OCI-LY1 (cell line): ENCODE measurements around the gene ALOX5.
"Not testable (repeated sequence)": the region's sequence is repeated elsewhere in the genome, so short reads cannot be mapped to it uniquely, and the experiment has no call there.

ENCODE experiments used
- H2AFZ ChIP-seq: fragments of 200-600 bp; sonication (generic), shearing (Covaris generic); 2 replicates; pipeline ENCODE4 v1.6.0; 2014; ENCODE audit warnings: antibody characterized with exemption, mild to moderate bottlenecking, low read length
- H3F3A ChIP-seq: fragments of 200-600 bp; sonication (generic), shearing (Covaris generic); 2 replicates; pipeline ENCODE4 v1.6.0; 2014; ENCODE audit warnings: mild to moderate bottlenecking, antibody characterized with exemption, low read length, moderate library complexity; ENCODE audit not compliant: insufficient read depth
- H3K27ac ChIP-seq: fragments of 200-600 bp; sonication (generic); 2 replicates; pipeline ENCODE4 v1.5.1; 2014; ENCODE audit warnings: low read length, mixed run types, mild to moderate bottlenecking, low read depth; ENCODE audit not compliant: poor library complexity, severe bottlenecking
- H3K27me3 ChIP-seq: fragments of 200-600 bp; sonication (generic); 2 replicates; pipeline ENCODE4 v1.6.0; 2014; ENCODE audit warnings: antibody characterized with exemption, mild to moderate bottlenecking, low read length, moderate library complexity; ENCODE audit not compliant: insufficient read depth
- H3K36me3 ChIP-seq: fragments of 200-600 bp; sonication (generic); 2 replicates; pipeline ENCODE4 v1.6.1; 2014; ENCODE audit warnings: mild to moderate bottlenecking, antibody characterized with exemption, low read length, moderate library complexity, mixed read lengths; ENCODE audit not compliant: insufficient read depth
- H3K4me1 ChIP-seq: fragments of 200-600 bp; sonication (generic); 2 replicates; pipeline ENCODE4 v1.5.1; 2014; ENCODE audit warnings: mild to moderate bottlenecking, low read length, moderate library complexity; ENCODE audit not compliant: insufficient read depth, severe bottlenecking
- H3K4me2 ChIP-seq: fragments of 200-600 bp; sonication (generic), shearing (Covaris generic); 2 replicates; pipeline ENCODE4 v1.6.1; 2014; ENCODE audit warnings: low read length
- H3K4me3 ChIP-seq: fragments of 200-600 bp; sonication (generic); 2 replicates; pipeline ENCODE4 v1.5.1; 2014; ENCODE audit warnings: low read length, low read depth, mild to moderate bottlenecking, mixed read lengths; ENCODE audit not compliant: poor library complexity, severe bottlenecking
- H3K79me2 ChIP-seq: fragments of 200-600 bp; shearing (Covaris generic); 2 replicates; pipeline ENCODE4 v1.6.1; 2016; ENCODE audit warnings: mixed run types, low read length, mixed read lengths; ENCODE audit not compliant: insufficient read depth
- H3K9ac ChIP-seq: fragments of 200-600 bp; sonication (generic), shearing (Covaris generic); 2 replicates; pipeline ENCODE4 v1.6.1; 2014; ENCODE audit warnings: mild to moderate bottlenecking, low read length, mixed read lengths
- H3K9me2 ChIP-seq: fragments of 200-600 bp; sonication (generic), shearing (Covaris generic); 2 replicates; pipeline ENCODE4 v1.6.1; 2014; ENCODE audit warnings: low read depth, mild to moderate bottlenecking, low read length, mixed read lengths
- H3K9me3 ChIP-seq: fragments of 200-600 bp; shearing (Covaris generic); 2 replicates; pipeline ENCODE4 v1.6.1; 2014; ENCODE audit warnings: low read length, mixed read lengths
- H4K20me1 ChIP-seq: fragments of 200-600 bp; sonication (generic), shearing (Covaris generic); 2 replicates; pipeline ENCODE4 v1.6.0; 2016; ENCODE audit warnings: mild to moderate bottlenecking, low read length; ENCODE audit not compliant: insufficient read depth
- CTCF ChIP-seq: fragments of 200-600 bp; sonication (generic), shearing (Covaris generic); IDR thresholded peaks from 2 replicates; pipeline ENCODE4 v1.5.1; 2017; ENCODE audit warnings: mild to moderate bottlenecking, antibody characterized with exemption, low read length, moderate library complexity, mixed read lengths
- EZH2 ChIP-seq: fragments of 200-600 bp; sonication (generic), shearing (Covaris generic); IDR thresholded peaks from 2 replicates; pipeline ENCODE4 v1.8.0; 2017; ENCODE audit warnings: borderline replicate concordance, mixed run types, mild to moderate bottlenecking, antibody characterized with exemption, low read length, moderate library complexity, mixed read lengths

The ALOX5 gene

GRCh38 chr10:45407542-45407941, 33.5 kb downstream of the ALOX5 start:
- H3K4me3 ChIP-seq, result no peak overlapping the region
- TF ChIP-seq EZH2, result no peak
- H3F3A ChIP-seq, result no peaks in the 10 kb centered on the region
- H3K4me1 ChIP-seq, result no peaks in the 10 kb centered on the region
- no peaks in the 10 kb centered on the region for H3K9me2 ChIP-seq
- H2AFZ ChIP-seq, result no peak overlapping the region
- H3K36me3 ChIP-seq, result peaks cover 100% of the 10 kb centered on the region
- no peaks in the 10 kb centered on the region for H3K27me3 ChIP-seq
- H4K20me1 ChIP-seq, result no peaks in the 10 kb centered on the region
- H3K9me3 ChIP-seq, result peaks cover 5% of the 10 kb centered on the region
- H3K4me2 ChIP-seq, result no peak overlapping the region
- no peak overlapping the region for H3K27ac ChIP-seq
- peaks cover 35% of the 10 kb centered on the region; the same call in 1 of the 2 replicates for H3K79me2 ChIP-seq
- no peak overlapping the region for H3K9ac ChIP-seq

- Histone ChIP-seq H3F3A (no peaks in the 10 kb centered on the region), H3K9me3 (peaks cover 5% of the 10 kb centered on the region), H3K4me3 (no peak overlapping the region), H2AFZ (no peak overlapping the region), H3K27me3 (no peaks in the 10 kb centered on the region), H3K4me2 (no peak overlapping the region), H3K79me2 (peaks cover 25% of the 10 kb centered on the region; the same call in 1 of the 2 replicates), H3K4me1 (no peaks in the 10 kb centered on the region), H3K9me2 (no peaks in the 10 kb centered on the region), H3K9ac (no peak overlapping the region), H4K20me1 (no peaks in the 10 kb centered on the region), H3K36me3 (peaks cover 98% of the 10 kb centered on the region), H3K27ac (no peak overlapping the region)
- TF ChIP-seq EZH2 (no peak), CTCF (no peak)
Measured at GRCh38 chr10:45408421-45409319, 34.7 kb downstream of the ALOX5 start.

- Histone ChIP-seq H3K36me3 (peaks cover 95% of the 10 kb centered on the region), H3K79me2 (peaks cover 18% of the 10 kb centered on the region; the same call in 1 of the 2 replicates)
- not testable (repeated sequence) for H3K4me3 ChIP-seq, H3K4me1 ChIP-seq, H4K20me1 ChIP-seq, H3K27ac ChIP-seq, H3K4me2 ChIP-seq, H3K9me3 ChIP-seq, H3K27me3 ChIP-seq, H3K9me2 ChIP-seq, H3F3A ChIP-seq, H2AFZ ChIP-seq, H3K9ac ChIP-seq
Measured at GRCh38 chr10:45409347-45409746, 35.3 kb downstream of the ALOX5 start.

- no peak overlapping the region for H3K4me2 ChIP-seq
- H3K9ac ChIP-seq, result no peak overlapping the region
- H4K20me1 ChIP-seq, result no peaks in the 10 kb centered on the region
- no peaks in the 10 kb centered on the region for H3K9me2 ChIP-seq
- no peaks in the 10 kb centered on the region for H3F3A ChIP-seq
- no peak overlapping the region for H3K4me3 ChIP-seq
- H3K9me3 ChIP-seq, result peaks cover 5% of the 10 kb centered on the region
- H3K79me2 ChIP-seq, result peaks cover 17% of the 10 kb centered on the region; the same call in 1 of the 2 replicates
- no peak overlapping the region for H2AFZ ChIP-seq
- no peaks in the 10 kb centered on the region for H3K27me3 ChIP-seq
- no peaks in the 10 kb centered on the region for H3K4me1 ChIP-seq
- no peak overlapping the region for H3K27ac ChIP-seq
- peaks cover 91% of the 10 kb centered on the region for H3K36me3 ChIP-seq
- TF ChIP-seq CTCF, result no peak
- no peak for TF ChIP-seq EZH2
Measured at GRCh38 chr10:45409782-45410181, 35.8 kb downstream of the ALOX5 start.
